ENCODE measurements around the gene ZNF132. TPM values are rescaled to one million over a fixed set of nuclear protein-coding genes. Genes with fewer than 3 reads are reported as not detected.
"Not testable (repeated sequence)": the region's sequence is repeated elsewhere in the genome, so short reads cannot be mapped to it uniquely, and the experiment has no call there.

ZNF132 gene
- polyA plus RNA-seq, 4 donors = 9.0 to 15.9 (median 14.3) TPM

DNA sequence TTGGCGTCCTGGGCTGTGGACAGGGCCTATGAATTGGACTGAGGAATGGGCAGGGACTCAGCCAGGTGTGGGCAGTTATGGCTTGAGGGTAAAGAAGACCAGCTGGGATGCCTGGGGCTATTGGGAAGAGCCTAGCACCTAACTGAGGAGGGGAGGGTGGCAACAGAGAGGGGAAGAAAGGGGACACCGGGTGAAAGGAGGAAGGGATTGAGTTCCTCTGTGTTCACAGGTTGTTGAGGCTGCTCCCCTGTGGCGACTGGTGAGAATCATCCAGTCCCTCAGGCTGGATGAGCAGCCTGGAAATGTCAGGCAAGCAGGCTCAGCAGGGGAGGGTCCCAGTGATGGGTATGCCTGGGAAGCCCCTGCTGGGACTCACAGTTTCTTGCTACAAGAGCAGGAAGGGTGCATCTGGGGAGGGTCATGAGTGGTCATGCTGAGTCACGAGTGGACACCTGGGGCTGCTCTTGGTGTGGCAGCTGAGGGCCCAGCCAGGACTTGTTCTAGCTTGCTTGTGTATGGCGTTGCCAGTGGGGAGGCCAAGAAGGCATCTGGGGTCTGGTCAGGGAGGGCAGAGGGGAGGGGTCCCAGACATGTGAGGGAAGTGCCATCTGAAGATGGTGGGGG lies 28.4 kb upstream of the ZNF132 start:
- no peak for DNase-seq (ENCODE audit: low read depth in 4 of 4, low spot score in 3 of 4)

DNA sequence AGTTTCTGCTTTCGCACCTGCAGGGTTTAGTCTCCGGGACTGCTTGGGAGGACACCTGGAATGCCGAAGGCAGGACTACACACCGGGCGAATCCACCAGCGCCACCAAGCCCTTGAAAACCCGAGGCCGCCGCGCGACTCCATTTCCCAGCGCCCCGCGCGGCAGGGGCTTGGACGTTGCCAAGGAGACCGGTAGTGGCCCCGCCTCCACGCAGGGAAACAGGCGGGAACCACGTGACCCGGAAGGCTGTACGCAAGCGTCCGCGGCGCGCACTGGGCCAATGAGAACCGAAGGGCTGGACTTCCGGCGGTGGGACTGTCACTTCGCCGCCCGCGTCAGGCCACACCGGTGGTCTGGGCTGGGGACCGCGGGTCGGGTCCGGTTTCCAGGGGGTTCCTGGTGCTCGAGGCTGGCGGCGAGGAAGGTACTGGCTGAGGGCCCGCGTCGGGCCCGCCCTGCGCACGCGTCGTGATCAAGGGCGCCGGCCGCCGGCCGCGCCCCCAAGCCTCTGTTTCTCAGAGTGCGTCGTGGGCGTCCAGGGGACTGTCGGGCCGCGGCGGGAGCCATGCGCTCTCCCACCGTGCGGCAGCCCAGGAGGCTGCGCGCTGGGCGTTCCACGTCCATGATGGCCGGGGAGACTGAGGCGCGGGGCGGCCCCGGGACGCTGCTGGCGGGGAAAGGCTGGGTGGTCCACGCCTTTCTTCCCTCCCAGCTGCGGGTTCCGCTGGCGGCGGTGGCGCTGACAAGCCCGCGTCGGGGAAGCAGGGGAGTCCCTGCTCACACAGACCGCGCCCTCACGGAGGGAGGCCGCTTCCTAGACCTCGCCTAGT lies 27.0 kb upstream of the ZNF132 start, which contains the start of gene ZNF324:
Gene ZNF324, plus strand, starts transcription at position 321 of the 830 bp plus-strand sequence. CDS start 2,106 bp downstream, outside the sequence.
- peak; percentile 89 to 96 (median 92) for DNase-seq (ENCODE audit: low read depth in 4 of 4, low spot score in 3 of 4)

DNA sequence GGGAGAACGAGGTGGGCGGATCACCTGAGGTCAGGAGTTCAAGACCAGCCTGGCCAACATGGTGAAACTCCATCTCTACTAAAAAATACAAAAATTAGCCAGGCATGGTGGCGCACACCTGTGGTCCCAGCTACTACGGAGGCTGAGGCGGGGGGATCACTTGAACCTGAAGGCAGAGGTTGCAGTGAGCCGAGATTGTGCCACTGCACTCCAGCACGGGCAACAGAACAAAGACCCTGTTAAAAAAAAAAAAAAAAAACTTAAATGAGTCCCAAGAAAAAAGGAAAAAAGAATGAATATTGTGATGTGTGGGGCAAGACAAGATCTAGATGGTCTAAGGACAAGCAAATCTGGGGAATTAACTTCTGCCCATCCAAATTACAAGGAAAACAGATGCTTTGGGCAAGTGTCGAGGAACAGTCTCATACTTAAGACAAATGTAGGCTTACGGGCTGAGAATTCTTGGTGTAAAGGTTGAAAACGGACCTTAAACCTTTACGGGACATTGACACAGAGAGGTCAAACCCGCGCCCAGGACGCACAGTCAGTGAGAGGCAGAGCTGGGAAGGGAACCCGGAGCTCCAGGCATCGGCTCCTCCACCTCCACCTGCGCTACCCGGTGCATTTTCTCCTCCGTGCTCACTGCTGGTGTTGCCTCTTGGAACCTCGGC lies 26.3 kb upstream of the ZNF132 start:
- DNase-seq (ENCODE audit: low read depth in 4 of 4, low spot score in 3 of 4) = no peak

DNA sequence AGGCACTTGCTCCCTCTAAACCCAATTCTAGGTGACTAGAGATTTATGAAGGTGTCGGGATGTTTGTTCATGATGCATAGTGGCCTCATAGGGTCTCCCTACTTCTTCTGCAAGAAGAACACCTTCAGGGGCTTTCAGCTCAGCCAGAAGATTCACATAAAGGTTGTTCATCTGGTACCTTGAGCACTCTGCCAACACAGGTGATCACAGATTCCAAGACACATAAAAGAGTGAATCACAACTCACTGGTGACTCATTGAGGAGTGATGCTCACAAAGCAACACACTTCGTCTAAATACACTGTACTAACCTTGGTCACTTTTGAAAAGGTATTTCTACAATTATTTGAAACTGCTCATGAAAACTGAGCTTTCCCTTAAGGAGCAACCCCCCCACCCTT lies 20.1 kb upstream of the ZNF132 start:
- no peak for DNase-seq (ENCODE audit: low read depth in 4 of 4, low spot score in 3 of 4)

DNA sequence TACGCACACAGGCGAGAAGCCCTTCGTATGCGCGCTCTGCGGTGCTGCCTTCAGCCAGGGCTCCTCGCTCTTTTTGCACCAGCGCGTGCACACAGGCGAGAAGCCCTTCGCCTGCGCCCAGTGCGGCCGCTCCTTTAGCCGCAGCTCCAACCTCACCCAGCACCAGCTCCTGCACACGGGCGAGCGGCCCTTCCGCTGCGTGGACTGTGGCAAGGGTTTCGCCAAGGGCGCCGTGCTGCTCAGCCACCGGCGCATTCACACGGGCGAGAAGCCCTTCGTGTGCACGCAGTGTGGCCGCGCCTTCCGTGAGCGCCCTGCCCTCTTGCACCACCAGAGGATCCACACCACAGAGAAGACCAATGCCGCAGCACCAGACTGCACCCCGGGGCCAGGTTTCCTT lies 16.2 kb upstream of the ZNF132 start:
- no peak for DNase-seq (ENCODE audit: low read depth in 4 of 4, low spot score in 3 of 4)

DNA sequence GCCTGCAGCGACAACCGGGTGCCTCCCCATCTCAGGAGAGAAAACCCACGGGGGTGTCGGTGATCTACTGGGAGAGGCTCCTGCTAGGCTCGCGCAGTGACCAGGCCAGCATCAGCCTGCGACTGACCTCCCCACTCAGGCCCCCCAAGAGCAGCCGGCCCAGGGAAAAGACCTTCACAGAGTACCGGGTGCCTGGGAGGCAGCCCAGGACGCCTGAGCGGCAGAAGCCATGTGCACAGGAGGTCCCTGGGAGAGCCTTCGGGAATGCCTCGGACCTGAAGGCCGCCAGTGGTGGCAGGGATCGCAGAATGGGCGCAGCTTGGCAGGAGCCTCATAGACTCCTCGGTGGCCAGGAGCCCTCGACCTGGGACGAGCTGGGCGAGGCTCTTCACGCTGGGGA lies 15.4 kb upstream of the ZNF132 start:
- no peak for DNase-seq (ENCODE audit: low read depth in 4 of 4, low spot score in 3 of 4)

DNA sequence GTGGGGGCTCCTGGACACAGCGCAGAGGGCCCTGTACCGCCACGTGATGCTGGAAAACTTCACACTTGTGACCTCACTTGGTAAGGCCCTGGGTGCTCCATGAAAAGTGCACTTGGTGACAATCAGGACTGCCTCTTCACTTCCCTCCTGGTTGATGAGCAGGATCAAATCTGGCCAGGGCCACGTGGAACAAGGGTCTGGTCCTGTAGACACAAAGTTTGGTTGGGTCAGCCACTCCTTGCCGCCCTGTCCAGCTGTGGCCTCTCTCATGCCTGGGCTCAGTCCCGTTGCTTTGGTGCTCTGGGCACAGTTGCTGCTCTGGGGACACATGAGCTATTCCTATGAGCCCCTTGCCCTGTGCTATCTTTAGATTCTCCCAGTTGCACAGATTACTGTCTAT lies 13.8 kb upstream of the ZNF132 start:
- no peak for DNase-seq (ENCODE audit: low read depth in 4 of 4, low spot score in 3 of 4)

DNA sequence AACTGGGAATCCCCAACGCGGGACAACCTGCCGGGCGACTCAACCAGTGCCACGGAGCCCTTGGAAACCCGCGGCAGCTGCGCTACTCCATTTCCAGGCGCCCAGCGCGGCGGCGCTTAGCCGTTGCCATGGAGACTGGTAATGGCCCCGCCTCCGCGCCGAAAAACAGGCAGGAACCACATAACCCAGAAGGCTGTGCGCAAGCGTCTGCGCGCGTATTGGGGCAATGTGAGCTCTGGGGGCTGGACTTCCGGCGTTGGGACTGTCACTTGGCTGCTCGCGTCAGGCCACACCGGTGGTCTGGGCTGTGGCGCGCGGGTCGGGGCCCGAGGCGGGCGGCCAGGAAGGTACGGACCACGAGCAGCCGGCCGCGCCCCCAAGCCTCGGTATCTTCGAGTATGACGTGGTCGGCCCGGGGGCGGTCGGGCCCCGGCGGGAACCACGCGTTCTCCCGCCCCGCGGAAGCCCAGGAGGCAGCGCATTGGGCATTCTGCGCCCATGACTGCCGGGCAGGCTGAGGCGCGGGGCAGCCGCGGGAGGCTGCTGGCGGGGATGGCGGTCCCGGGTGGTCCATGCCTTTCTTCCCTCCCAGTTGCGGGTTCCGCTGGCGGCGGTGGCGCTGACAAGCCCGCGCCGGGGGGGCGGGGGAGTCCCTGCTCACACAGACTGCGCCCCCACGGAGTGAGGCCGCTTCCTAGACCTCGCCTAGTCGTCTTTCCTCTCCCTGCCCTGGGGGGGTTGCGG lies 11.6 kb upstream of the ZNF132 start, which contains the start of gene ZNF324B:
Gene ZNF324B, plus strand, starts transcription at position 265 of the 744 bp plus-strand sequence. CDS start 2,080 bp downstream, outside the sequence.
- DNase-seq (ENCODE audit: low read depth in 4 of 4, low spot score in 3 of 4) = peak; percentile 87 to 94 (median 90)

DNA sequence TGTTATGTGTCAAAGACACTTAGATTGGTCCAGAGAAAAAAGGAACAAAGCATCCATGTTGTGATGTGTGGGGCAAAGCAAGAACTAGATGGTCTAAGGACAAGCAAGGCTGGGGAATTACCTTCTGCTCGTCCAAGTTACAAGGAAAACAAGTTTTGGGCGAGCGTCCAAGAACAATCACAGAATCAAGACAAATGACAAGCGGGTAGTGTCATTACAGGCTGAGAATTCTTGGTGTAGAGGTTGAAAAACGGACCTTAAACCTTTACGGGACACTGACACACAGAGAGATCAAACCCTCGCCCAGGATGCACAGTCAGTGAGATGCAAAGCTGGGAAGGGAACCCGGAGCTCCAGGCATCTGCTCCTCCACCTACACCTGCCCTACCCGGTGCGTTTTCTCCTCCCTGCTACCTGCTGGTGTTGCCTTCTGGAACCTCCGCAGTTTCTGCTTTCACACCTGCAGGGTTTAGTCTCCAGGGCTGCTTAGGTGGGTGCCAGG lies 11.0 kb upstream of the ZNF132 start:
- no peak for DNase-seq (ENCODE audit: low read depth in 4 of 4, low spot score in 3 of 4)

DNA sequence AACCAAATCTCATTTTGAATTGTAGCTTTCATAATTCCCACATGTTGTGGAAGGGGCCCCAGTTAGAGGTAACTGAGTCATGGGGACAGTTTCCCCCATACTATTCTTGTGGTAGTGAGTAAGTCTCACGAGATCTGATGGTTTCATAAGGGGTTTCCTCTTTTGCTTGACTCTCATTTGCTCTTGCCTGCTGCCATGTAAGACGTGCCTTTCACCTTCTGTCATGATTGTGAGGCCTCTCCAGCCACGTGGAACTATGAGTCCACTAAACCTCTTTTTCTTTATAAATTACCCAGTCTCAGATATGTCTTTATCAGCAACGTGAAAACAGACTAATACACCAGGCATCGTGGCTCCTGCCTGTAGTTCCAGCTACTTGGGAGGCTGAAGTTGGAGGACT lies 10.0 kb upstream of the ZNF132 start:
- not testable (repeated sequence) for DNase-seq (ENCODE audit: low read depth in 4 of 4, low spot score in 3 of 4)

DNA sequence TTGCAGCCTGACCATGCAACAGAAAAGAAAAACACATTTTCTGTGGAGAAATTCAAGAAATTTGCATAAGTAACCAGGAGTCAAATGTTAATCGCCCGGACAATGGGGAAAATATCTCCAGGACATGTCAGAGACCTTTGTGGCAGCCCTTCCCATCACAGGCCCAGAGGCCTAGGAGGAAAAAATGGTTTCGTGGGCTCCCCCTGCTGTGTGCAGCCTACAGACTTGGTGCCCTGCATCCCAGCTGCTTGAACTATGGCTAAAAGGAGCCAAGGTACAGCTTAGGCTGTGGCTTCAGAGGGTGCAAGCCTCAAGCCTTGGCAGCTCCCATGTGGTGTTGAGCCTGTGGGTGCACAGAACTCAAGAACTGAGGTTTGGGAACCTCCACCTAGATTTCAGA lies 8.9 kb upstream of the ZNF132 start:
- not testable (repeated sequence) for DNase-seq (ENCODE audit: low read depth in 4 of 4, low spot score in 3 of 4)

DNA sequence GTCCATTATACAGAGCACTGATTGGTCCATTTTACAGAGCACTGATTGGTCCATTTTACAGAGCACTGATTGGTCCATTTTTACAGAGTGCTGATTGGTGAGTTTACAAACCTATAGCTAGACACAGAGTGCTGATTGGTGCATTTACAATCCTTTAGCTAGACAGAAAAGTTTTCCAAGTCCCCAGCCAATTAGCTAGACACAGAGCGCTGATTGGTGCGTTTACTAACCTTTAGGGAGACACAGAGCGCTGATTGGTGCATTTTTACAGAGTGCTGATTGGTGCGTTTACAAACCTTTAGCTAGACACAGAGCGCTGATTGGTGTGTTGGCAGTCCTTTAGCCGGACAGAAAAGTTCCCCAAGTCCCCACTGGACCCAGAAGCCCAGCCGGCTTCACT lies 3.0 kb upstream of the ZNF132 start:
- not testable (repeated sequence) for DNase-seq (ENCODE audit: low read depth in 4 of 4, low spot score in 3 of 4)

DNA sequence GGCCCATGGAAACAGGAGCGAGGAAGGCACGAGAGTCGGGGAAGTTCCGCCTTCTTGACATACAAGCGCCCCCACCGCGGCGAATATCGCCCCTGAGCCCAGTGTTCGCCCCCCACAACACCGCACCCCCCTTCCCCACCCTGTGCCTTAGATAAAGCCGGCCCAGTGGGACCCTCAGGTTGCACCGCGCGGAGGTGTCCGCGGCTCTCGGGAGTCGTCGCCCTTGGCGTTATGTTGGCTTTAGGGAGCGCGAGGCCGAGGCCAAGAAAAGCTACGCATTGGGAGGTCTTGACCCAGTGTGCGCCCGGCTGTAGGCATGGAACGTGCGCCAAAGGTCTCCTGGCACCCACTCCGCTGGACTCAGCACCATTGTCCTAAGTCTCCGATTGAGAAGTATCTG lies 603 bp upstream of the ZNF132 start:
- DNase-seq (ENCODE audit: low read depth in 4 of 4, low spot score in 3 of 4) = no peak

DNA sequence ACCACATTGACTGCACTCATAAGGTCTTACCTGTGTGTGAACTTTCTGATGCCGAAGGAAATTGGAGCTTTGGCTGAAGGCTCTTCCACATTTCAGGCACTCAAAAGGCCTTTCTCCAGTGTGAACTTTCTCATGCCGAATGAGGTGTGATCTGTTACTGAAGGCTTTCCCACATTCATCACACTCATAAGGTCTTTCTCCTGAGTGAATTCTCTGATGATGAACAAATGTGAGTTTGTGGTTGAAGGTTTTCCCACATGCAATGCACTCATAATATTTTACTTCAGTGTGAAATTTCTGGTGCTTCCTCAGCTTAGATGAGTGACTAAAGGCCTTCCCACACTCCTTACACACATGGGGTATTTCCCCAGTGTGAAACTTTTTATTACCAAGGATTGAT lies 5.7 kb downstream of the ZNF132 start:
- DNase-seq (ENCODE audit: low read depth in 4 of 4, low spot score in 3 of 4) = no peak

DNA sequence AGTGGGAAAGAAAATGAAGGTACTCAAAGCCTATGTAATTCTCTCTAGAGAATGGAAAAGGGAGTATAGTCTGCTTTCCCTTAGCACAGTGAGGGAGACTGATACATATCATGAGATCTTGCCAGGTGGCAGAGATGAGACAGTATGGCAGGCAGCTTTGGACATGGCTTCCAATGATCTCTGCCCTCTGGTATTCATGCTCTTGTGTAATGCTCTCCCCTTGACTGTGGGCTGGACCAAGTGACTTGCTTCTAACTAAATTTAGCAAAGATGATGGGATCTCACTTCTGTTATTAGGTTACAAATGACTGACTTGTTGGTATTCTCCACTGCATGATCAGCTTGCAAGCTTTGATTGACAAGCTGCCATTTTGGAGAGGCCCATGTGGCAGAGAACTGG lies 10.2 kb downstream of the ZNF132 start:
- DNase-seq (ENCODE audit: low read depth in 4 of 4, low spot score in 3 of 4) = no peak

DNA sequence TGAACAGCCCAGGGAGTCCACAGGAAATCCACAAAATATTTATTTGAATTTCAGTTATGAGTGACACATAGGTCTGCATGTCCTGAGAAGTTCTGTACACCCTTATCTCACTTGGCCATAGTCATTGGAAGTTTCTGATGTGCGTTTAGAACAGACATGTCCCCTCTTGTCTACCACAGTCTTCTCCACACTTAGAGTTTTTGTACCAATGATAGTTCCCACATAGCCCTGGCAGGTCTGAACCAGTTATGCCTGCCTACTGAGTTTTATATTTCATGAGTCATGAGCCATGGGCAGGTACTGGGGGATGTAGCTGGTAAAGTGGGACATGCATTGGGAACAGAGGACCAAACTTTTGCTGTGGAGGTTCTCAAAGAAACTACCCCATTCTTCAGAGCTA lies 11.3 kb downstream of the ZNF132 start:
- no peak for DNase-seq (ENCODE audit: low read depth in 4 of 4, low spot score in 3 of 4)

DNA sequence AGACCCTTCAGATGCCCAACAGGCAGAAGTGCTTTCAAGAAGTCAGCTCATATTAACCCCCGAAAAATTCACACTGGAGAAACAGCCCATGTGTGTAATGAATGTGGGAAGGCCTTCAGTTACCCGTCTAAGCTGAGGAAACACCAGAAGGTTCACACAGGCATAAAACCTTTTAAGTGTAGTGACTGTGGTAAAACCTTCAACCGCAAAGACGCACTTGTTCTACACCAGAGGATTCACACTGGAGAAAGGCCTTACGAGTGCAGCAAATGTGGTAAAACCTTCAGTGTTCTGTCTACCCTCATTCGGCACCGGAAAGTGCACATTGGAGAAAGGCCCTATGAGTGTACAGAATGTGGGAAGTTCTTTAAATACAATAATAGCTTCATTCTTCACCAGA lies 22.9 kb downstream of the ZNF132 start:
- no peak for DNase-seq (ENCODE audit: low read depth in 4 of 4, low spot score in 3 of 4)

DNA sequence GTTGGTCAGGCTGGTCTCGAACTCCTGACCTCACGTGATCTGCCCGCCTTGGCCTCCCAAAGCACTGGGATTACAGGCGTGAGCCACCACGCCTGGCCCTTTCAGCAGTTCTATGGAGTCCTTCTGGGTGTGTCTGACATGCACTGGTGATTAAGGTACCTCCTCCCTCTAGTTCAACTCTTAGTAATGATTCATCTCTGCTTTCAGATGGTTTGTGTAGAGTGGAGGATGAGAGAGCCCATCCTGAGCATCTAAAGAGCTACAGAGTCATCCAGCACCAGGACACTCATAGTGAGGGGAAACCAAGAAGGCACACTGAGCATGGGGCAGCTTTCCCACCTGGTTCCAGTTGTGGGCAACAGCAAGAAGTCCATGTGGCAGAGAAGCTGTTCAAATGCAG lies 23.3 kb downstream of the ZNF132 start:
- DNase-seq (ENCODE audit: low read depth in 4 of 4, low spot score in 3 of 4) = no peak

DNA sequence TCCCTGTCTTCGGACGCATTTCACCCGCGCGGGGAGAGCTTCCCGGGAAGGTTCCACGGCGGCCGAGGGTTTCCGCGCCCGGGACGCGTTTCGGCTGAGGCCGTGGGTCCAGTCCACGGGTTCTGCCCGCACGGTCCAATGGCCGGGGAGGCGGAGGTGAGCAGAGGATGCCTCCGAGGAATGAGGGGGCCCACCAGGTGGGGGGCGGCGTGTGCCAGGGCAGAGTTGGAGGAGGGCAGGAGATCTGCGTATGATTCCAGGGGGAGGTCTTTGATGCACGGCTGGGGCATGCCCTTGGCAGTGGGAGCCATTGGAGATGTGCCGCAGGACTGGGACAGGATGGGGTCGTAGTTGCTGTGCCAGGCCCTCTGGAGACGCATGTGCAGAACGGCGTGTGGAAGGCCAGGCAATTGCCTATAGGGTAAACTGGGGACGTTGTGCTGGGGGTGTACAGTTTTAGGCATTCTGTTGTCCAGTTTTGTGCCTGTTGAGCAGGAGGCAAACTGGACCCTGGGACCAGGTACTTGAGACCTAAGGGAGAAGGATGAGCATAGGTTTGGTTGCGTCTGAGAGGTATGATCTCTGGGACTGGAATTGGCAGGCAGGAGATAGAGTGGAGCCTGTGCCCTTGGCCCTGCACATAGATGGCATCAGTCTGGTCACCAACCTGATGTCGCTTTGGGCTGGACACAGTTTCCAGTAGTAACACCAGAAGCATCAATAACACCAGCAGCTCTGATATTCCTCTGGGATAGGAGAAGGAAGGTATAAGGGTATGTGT lies 30.8 kb downstream of the ZNF132 start:
- no peak for DNase-seq (ENCODE audit: low read depth in 4 of 4, low spot score in 3 of 4)

All from left renal pelvis (tissue), 4 donors.